Measurements from ENCODE around the gene CENPO.

Gene CENPO

GRCh38 chr2:24792874-24793760 is at the start of gene CENPO, which contains the start of gene PTRHD1:
TSS of gene CENPO (plus strand) at chr2:24793425. CDS start at chr2:24793920, 495 bp downstream.
TSS of gene PTRHD1 (minus strand) at chr2:24793391. CDS start at chr2:24793377, 14 bp downstream.
- H3K27me3 Mint-ChIP-seq, result no peaks in the 10 kb centered on the region
- peaks cover 41% of the 10 kb centered on the region for H3K36me3 Mint-ChIP-seq (ENCODE audit: low read depth)
- H3K4me3 Mint-ChIP-seq, result peak within 1 kb of the TSS; percentile 98
- H3K4me1 Mint-ChIP-seq, result peaks cover 42% of the 10 kb centered on the region
- ATAC-seq (peak; percentile 96), DNase-seq (peak; percentile 94)
- peak within 1 kb of the TSS; percentile 100 for H3K27ac Mint-ChIP-seq
- no peaks in the 10 kb centered on the region for H3K9me3 Mint-ChIP-seq

DNA sequence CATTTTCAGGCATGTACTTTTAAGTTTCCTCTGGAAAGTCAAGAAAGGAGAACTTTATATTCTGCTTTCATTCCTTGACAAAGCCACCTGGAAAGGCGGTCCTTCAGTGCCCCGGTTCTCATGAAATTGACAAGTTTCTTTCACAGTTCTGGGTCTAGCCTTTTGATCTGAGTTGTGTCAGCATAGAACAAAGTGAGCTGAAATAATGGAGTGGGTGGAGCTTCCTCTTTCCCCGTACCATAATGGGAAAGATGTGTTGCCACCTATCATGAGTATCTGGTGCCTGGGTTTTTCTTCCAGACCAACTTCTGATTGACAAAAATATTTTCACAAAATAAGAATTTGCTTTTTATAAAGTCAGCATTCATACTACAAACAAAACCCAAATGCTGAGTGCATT is 49.3 kb upstream of the CENPO start:
- Mint-ChIP-seq H3K27me3 (no peaks in the 10 kb centered on the region), H3K9me3 (no peaks in the 10 kb centered on the region), H3K4me3 (no peak overlapping the region), H3K27ac (no peak overlapping the region), H3K4me1 (peaks cover 19% of the 10 kb centered on the region), H3K36me3 (ENCODE audit: low read depth) (peaks cover 12% of the 10 kb centered on the region)
- no peak for ATAC-seq
- no peak for DNase-seq

- ATAC-seq, result no peak
- no peaks in the 10 kb centered on the region for H3K9me3 Mint-ChIP-seq
- H3K4me3 Mint-ChIP-seq, result no peak overlapping the region
- H3K27ac Mint-ChIP-seq, result no peak overlapping the region
- DNase-seq, result no peak
- peaks cover 19% of the 10 kb centered on the region for H3K4me1 Mint-ChIP-seq
- peaks cover 12% of the 10 kb centered on the region for H3K36me3 Mint-ChIP-seq (ENCODE audit: low read depth)
- no peaks in the 10 kb centered on the region for H3K27me3 Mint-ChIP-seq
Observed at GRCh38 chr2:24744356-24744755, 48.9 kb upstream of the CENPO start.

DNA sequence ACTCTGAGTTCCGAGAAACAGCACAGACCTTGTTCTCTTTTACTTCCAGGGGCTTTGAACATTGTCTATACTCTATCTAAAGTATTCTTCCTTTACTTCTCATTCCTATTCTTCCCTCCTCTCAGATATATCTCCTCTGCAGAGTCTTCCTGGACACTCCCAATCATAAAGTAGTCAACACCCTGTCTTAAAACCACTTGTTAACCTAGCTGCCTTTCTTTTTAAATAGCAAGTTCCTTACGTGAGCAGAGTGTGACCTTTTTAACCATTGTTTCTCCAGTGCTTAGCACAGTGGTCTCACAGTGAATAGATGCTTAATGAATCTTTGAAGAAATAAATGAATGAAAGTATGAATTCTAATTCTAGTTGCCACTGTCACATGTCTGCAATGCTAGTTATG is 47.4 kb upstream of the CENPO start:
- Mint-ChIP-seq H3K27ac (no peak overlapping the region), H3K4me1 (peaks cover 19% of the 10 kb centered on the region)
- no peak for DNase-seq

DNA sequence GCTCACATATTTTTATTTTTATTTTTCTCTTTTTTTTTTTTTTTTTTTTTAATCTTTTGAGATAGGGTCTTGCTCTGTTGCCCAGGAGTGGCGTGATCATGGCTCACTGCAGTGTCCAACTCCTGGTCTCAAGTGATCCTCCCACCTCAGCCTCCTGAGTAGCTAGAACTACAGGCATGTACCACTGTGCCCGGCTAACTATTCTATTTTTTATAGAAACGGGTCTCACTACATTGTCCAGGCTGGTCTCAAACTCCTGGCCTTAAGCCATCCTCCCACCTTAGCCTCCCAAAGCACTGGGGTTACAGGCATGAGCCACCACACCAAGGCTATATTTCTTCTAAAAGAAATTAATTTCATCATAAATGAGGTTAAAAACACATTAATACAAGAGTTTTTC is 45.9 kb upstream of the CENPO start:
- Mint-ChIP-seq H3K4me1 (peaks cover 19% of the 10 kb centered on the region), H3K4me3 (no peak overlapping the region), H3K27me3 (no peaks in the 10 kb centered on the region), H3K27ac (no peak overlapping the region), H3K36me3 (ENCODE audit: low read depth) (peaks cover 9% of the 10 kb centered on the region), H3K9me3 (no peaks in the 10 kb centered on the region)
- ATAC-seq (no peak), DNase-seq (no peak)

More for the DNA sequence above, 47.4 kb upstream of the CENPO start:
- no peak overlapping the region for H3K4me3 Mint-ChIP-seq
- H3K9me3 Mint-ChIP-seq, result no peaks in the 10 kb centered on the region
- no peak for ATAC-seq
- H3K36me3 Mint-ChIP-seq (ENCODE audit: low read depth), result peaks cover 12% of the 10 kb centered on the region
- H3K27me3 Mint-ChIP-seq, result no peaks in the 10 kb centered on the region

- Mint-ChIP-seq H3K36me3 (ENCODE audit: low read depth) (peaks cover 4% of the 10 kb centered on the region), H3K9me3 (no peaks in the 10 kb centered on the region), H3K4me3 (no peak overlapping the region), H3K27me3 (no peaks in the 10 kb centered on the region), H3K4me1 (peaks cover 4% of the 10 kb centered on the region), H3K27ac (no peak overlapping the region)
- ATAC-seq, result no peak
- no peak for DNase-seq
Observed at GRCh38 chr2:24749069-24749691, 44.0 kb upstream of the CENPO start.

- ATAC-seq, result peak; percentile 54
- DNase-seq, result no peak
Observed at GRCh38 chr2:24754985-24755705, 38.1 kb upstream of the CENPO start.

DNA sequence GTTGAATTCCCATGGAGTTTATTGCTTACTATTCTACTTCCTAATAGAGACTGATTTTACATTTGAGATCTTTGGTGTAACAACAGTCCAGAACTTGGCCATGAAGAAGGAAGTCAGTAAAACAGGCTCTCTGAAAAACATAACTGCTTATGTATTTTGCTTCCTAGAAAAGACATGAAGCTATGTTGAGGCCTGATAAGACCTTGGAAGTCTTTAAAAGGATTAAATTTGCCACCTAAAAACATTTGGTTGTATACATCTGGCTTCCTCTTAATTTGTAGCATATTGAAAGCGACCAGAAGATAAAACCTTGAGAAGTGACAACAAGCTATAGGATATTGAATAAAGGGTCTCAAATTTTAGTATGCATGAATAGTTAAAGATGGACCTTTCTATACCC is 36.4 kb upstream of the CENPO start:
- Mint-ChIP-seq H3K4me3 (no peak overlapping the region), H3K36me3 (ENCODE audit: low read depth) (peaks cover 16% of the 10 kb centered on the region), H3K9me3 (no peaks in the 10 kb centered on the region), H3K4me1 (no peaks in the 10 kb centered on the region), H3K27ac (no peak overlapping the region), H3K27me3 (no peaks in the 10 kb centered on the region)
- DNase-seq (no peak), ATAC-seq (no peak)

More at GRCh38 chr2:24754985-24755705, 38.1 kb upstream of the CENPO start:
- Mint-ChIP-seq H3K27ac (no peak overlapping the region), H3K36me3 (ENCODE audit: low read depth) (peaks cover 11% of the 10 kb centered on the region), H3K4me1 (no peaks in the 10 kb centered on the region), H3K27me3 (no peaks in the 10 kb centered on the region), H3K4me3 (no peak overlapping the region), H3K9me3 (no peaks in the 10 kb centered on the region)

- no peaks in the 10 kb centered on the region for H3K27me3 Mint-ChIP-seq
- no peak overlapping the region for H3K27ac Mint-ChIP-seq
- H3K9me3 Mint-ChIP-seq, result no peaks in the 10 kb centered on the region
- no peak overlapping the region for H3K4me3 Mint-ChIP-seq
- H3K36me3 Mint-ChIP-seq (ENCODE audit: low read depth), result peaks cover 23% of the 10 kb centered on the region
- ATAC-seq (no peak), DNase-seq (no peak)
- peaks cover 8% of the 10 kb centered on the region for H3K4me1 Mint-ChIP-seq
Observed at GRCh38 chr2:24761866-24762265, 31.4 kb upstream of the CENPO start.

- H3K36me3 Mint-ChIP-seq (ENCODE audit: low read depth), result peaks cover 23% of the 10 kb centered on the region
- H3K4me3 Mint-ChIP-seq, result no peak overlapping the region
Observed at GRCh38 chr2:24762518-24762917, 30.7 kb upstream of the CENPO start.

DNA sequence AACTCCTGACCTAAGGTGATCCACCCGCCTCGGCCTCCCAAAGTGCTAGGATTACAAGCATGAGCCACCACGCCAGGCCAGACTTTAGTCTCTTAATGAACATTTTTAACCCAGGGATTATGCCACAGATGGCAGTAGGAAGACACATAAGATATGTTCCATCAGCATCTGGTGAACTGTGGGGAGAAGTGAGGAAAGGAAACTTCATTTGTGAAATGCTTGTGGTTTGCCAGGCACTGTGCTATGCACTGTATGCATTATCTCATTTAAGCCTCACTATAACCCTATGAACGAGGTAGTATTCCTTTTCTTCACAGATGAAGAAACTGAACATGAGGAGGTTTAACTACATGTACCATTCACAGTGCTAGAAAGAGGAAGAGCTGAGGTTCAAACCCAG is 29.4 kb upstream of the CENPO start:
- Mint-ChIP-seq H3K4me1 (peaks cover 8% of the 10 kb centered on the region), H3K4me3 (no peak overlapping the region), H3K36me3 (ENCODE audit: low read depth) (peaks cover 21% of the 10 kb centered on the region), H3K27me3 (no peaks in the 10 kb centered on the region), H3K27ac (no peak overlapping the region), H3K9me3 (no peaks in the 10 kb centered on the region)
- ATAC-seq, result no peak
- no peak for DNase-seq

More at GRCh38 chr2:24762518-24762917, 30.7 kb upstream of the CENPO start:
- Mint-ChIP-seq H3K27me3 (no peaks in the 10 kb centered on the region), H3K27ac (no peak overlapping the region), H3K9me3 (no peaks in the 10 kb centered on the region), H3K4me1 (peaks cover 8% of the 10 kb centered on the region)
- no peak for DNase-seq
- no peak for ATAC-seq

GRCh38 chr2:24766609-24767008 is 26.6 kb upstream of the CENPO start:
- Mint-ChIP-seq H3K4me1 (peaks cover 8% of the 10 kb centered on the region), H3K27me3 (no peaks in the 10 kb centered on the region), H3K36me3 (ENCODE audit: low read depth) (peaks cover 19% of the 10 kb centered on the region), H3K4me3 (no peak overlapping the region), H3K27ac (peak overlapping the region; percentile 50), H3K9me3 (no peaks in the 10 kb centered on the region)
- ATAC-seq, result no peak
- DNase-seq, result no peak

DNA sequence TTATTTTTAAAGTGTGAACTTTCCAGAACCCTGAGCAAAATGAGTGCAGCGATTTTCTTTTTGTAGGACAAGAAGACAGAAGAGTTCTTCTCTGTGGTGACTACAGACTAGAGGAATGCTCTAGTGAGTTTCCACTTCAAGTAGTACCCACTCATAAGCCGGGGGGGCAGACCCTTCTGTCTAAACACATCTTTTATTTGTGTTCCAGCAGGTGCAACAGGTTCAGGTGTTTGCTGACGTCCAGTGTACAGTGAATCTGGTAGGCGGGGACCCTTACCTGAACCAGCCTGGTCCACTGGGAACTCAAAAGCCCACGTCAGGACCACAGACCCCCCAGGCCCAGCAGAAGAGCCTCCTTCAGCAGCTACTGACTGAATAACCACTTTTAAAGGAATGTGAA is 25.2 kb upstream of the CENPO start:
- H3K4me1 Mint-ChIP-seq, result peaks cover 8% of the 10 kb centered on the region
- H3K27me3 Mint-ChIP-seq, result no peaks in the 10 kb centered on the region
- no peak overlapping the region for H3K4me3 Mint-ChIP-seq
- H3K9me3 Mint-ChIP-seq, result no peaks in the 10 kb centered on the region
- peaks cover 12% of the 10 kb centered on the region for H3K36me3 Mint-ChIP-seq (ENCODE audit: low read depth)
- ATAC-seq, result no peak
- no peak overlapping the region for H3K27ac Mint-ChIP-seq
- DNase-seq, result no peak

GRCh38 chr2:24768601-24769000 is 24.6 kb upstream of the CENPO start:
- no peak for ATAC-seq
- no peak overlapping the region for H3K27ac Mint-ChIP-seq
- H3K36me3 Mint-ChIP-seq (ENCODE audit: low read depth), result peaks cover 12% of the 10 kb centered on the region
- H3K4me1 Mint-ChIP-seq, result peaks cover 8% of the 10 kb centered on the region
- DNase-seq, result no peak
- no peaks in the 10 kb centered on the region for H3K9me3 Mint-ChIP-seq
- no peaks in the 10 kb centered on the region for H3K27me3 Mint-ChIP-seq
- no peak overlapping the region for H3K4me3 Mint-ChIP-seq
